Measurements from ENCODE around the gene NUP93. TPM values are rescaled to one million over a fixed set of nuclear protein-coding genes. Genes with fewer than 3 reads are reported as not detected.
"Not testable (repeated sequence)": the region's sequence is repeated elsewhere in the genome, so short reads cannot be mapped to it uniquely, and the experiment has no call there.

Gene NUP93
- total RNA-seq, 1 experiment from 2014 or later = 87.7 TPM

- not testable (repeated sequence) for DNase-seq (ENCODE audit: extremely low read depth, low read depth)
Measured at GRCh38 chr16:56807676-56808067, 77.7 kb downstream of the NUP93 start.

DNA sequence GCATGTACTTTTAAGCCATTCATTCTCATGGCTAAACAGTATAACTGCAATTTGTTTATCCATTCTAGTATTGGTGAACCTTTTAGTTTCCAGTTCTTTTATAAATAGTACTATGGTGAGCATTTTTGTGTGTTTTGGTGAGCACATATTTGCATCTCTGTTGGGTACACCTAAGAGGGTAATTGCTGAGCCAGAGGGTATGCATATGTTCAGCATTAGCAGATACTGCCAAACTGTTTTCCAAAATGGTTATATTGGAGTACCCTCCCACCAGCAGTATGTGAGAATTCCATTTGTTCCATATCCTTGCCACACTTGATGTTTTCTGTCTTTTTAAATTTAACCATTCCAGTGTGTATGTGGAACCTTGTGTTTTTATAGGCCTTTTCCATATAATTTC lies 81.0 kb downstream of the NUP93 start:
- no peak for DNase-seq (ENCODE audit: extremely low read depth, low read depth)

DNA sequence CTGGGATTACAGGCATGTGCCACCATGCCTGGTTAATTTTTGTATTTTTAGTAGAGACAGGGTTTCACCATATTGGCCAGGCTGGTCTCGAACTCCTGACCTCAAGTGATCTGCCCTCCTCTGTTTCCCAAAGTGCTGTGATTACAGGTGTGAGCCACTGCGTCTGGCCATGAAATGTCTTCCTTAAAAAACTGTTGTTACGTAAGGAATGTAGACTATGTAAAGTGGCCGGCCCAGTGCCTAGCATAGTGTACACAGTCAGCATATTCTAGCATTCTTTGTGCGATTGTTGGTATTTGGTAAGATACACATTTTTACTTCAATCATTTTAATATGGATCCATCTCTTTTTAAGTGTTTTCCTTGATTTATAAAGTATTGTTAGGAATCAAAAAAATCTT lies 81.7 kb downstream of the NUP93 start:
- not testable (repeated sequence) for DNase-seq (ENCODE audit: extremely low read depth, low read depth)

DNA sequence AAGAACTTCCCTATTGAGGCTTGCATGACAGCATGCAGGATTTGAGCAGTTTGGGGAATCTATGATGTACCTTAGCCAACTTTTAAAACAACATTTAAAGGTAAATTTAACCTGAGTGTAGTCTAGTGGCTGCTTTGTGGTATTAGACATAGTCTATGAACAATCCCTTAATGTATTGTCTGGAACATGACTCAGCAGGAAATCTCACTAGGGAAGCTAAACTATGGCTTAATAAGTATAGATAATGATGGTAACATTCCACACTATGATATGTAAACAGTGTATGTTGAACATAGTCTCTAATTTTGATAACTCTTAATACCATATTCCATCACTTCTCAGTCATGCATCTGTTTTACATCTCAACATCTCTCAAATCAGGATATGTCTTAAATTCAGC lies 83.0 kb downstream of the NUP93 start:
- DNase-seq (ENCODE audit: extremely low read depth, low read depth) = peak; percentile 49

GRCh38 chr16:56814537-56815432 lies 84.9 kb downstream of the NUP93 start:
- peak; percentile 47 for DNase-seq (ENCODE audit: extremely low read depth, low read depth)

DNA sequence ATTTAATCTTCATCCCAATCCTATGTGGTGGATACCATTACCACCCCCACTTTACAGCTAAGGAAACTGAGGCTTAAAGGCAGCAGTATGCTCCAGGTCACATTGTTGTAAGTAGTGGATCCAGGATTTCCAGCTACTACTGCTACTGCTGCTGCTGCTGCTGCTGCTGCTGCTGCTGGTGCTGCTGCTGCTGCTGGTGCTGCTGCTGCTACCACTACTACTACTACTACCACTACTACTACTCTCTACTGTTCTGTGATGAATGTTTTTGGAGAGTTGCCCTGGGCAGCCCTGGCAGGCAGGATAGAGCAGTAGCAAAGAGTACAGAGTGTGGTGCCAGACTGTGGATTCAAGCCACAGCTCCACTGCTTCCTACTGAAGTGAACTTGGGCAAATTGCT lies 85.8 kb downstream of the NUP93 start:
- DNase-seq (ENCODE audit: extremely low read depth, low read depth) = no peak

- DNase-seq (ENCODE audit: extremely low read depth, low read depth) = no peak
Measured at GRCh38 chr16:56817056-56817455, 87.1 kb downstream of the NUP93 start.

DNA sequence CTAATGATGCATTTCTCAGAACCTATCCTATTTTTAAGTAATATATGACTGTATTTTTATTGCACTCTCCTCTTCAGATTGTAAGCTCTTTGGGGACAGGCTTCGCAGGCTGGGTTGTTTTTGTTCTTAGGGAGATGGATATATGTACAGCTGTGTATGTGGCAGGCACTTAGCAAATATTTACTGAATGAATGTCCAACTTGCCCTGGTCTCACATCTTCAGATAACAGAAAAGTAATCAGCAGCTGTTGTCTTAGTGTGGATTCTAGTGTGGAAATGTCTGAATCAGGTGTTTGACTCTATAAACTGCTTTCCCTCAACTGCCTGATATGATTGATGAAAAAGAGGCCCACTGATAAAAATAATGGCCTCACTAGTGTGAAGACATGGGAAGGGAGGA lies 88.0 kb downstream of the NUP93 start:
- no peak for DNase-seq (ENCODE audit: extremely low read depth, low read depth)

GRCh38 chr16:56823081-56823733 lies 93.3 kb downstream of the NUP93 start:
- no peak for DNase-seq (ENCODE audit: extremely low read depth, low read depth)

GRCh38 chr16:56824331-56824730 lies 94.4 kb downstream of the NUP93 start:
- peak; percentile 58 for DNase-seq (ENCODE audit: extremely low read depth, low read depth)

GRCh38 chr16:56824804-56825203 lies 94.9 kb downstream of the NUP93 start:
- no peak for DNase-seq (ENCODE audit: extremely low read depth, low read depth)

GRCh38 chr16:56825826-56826225 lies 95.9 kb downstream of the NUP93 start:
- DNase-seq (ENCODE audit: extremely low read depth, low read depth) = no peak

GRCh38 chr16:56828647-56829046 lies 98.7 kb downstream of the NUP93 start:
- no peak for DNase-seq (ENCODE audit: extremely low read depth, low read depth)

GRCh38 chr16:56830669-56831068 lies 100.7 kb downstream of the NUP93 start:
- no peak for DNase-seq (ENCODE audit: extremely low read depth, low read depth)

DNA sequence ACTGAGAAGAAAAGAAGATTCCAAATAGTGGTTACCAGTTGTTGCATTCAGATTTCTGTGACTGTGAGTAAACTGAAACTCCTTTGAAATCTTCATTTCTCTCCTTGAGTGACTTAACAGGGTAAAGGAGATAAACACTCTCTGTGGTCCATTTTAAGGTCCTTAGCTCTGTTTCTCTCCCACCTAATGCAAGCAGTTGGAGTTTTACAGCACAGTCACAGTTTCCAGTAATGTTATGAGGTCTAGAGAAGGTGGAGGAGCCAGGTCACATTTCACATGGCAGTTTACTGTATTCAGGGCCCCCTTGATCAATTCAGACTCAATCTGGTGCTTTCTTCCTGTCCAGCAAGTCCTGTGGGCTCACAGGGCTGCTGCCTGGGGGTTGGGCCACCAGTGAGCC lies 102.8 kb downstream of the NUP93 start:
- DNase-seq (ENCODE audit: extremely low read depth, low read depth) = no peak

GRCh38 chr16:56833243-56833970 lies 103.5 kb downstream of the NUP93 start:
- no peak for DNase-seq (ENCODE audit: extremely low read depth, low read depth)

DNA sequence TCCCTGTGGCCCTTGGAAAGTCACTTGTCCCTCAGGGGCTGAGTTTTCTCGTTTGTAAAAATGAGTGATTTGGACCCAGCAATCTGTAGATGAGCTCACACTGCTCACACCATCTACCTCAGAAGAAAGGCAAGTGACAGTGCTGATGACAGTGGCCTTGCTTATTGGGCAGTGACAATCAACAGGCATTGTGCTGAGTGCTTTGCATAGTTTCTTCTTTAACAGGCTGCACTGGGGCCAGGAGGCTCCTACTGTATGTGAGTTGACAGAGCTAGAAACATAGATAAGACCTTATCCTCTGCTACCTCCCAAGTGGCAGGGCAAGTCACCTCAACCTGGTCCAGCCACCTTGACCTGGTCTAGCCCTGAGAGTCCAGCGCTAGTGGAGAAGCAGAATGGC lies 105.4 kb downstream of the NUP93 start:
- DNase-seq (ENCODE audit: extremely low read depth, low read depth) = no peak

DNA sequence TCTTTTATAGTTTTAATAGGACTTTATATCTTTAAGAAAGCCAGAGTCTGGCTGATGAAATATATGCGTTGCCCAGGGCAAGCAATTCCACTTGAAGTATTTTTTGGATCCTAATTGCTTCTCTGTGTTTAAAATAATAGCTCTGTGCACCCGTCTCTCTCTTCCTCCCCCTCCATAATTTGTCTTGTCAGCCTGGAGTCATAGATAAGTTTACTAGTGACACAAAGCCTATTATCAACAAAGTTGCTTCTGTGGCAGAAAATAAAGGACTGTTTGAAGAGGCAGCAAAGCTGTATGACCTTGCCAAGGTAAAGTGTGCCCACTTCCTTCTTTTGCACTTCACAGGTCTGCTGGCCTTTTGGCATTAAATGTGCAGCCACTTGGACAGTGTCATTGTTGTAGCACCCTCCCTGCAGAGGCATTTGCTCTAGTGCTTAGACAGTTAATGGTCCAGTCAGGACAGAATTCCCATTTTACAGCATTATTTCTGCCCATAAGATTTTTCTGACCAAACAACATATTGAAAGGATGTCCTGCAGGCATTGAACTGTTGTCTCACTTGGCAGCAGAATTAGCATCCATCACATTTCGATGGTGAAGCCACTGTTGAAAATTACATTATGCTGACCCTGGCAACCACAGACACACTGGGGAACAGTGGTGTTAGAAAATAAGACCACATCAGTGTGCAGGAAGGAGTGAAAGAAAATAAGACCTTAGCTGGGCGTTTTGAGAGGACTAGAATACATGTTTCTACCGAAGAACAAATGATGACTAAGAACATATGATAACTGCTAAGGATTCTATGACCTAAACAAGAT lies 106.7 kb downstream of the NUP93 start:
- DNase-seq (ENCODE audit: extremely low read depth, low read depth) = no peak

DNA sequence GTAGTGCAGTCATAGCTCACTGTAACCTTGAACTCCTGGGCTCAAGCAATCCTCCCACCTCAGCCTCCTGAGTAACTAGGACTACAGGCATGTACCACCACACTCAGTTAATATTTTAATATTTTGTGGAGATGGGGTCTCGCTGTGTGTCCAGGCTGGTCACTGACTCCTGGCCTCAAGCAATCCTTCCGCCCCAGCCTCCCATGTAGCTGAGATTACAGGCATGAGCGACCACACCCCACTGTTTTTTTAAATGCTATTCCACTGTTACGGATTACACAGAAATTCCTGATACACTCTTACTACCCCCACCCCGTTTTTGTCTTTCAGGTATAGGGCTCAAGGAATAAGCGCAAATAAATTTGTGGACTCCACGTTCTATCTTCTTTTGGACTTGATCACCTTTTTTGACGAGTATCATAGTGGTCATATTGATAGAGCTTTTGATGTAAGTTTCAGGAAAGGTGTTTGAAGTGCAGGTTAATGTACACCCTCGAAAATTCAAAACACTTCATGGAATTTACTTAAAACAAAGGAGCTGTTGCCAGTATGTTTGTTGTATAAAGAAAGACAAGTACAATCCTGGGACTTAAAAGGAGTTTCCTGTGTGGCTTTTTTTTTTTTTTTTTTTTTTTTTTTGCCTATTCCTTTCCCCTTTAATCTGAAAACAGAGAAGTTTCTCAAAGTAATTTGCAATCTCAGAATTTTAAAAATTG lies 108.9 kb downstream of the NUP93 start:
- DNase-seq (ENCODE audit: extremely low read depth, low read depth) = no peak

GRCh38 chr16:56841233-56841632 lies 111.3 kb downstream of the NUP93 start:
- DNase-seq (ENCODE audit: extremely low read depth, low read depth) = no peak
